IMR-90 (cell line): ENCODE results near the gene EIF6.

Experiments used
- CTCF ChIP-seq: conservative IDR thresholded peaks from 2 replicates; pipeline ENCODE4 v1.5.1; 2012; ENCODE audit warnings: mild to moderate bottlenecking, low read depth, low read length, improper control_type of control experiment
- ELK1 ChIP-seq: fragments of 150-350 bp; IDR thresholded peaks from 2 replicates; pipeline ENCODE4 v1.6.1; 2016; ENCODE audit warnings: low read depth, mild to moderate bottlenecking, low read length, moderate library complexity, borderline replicate concordance
- NFE2L2 ChIP-seq: fragments of 150-350 bp; IDR thresholded peaks from 2 replicates; pipeline ENCODE4 v1.6.1; 2016; ENCODE audit warnings: low read depth, mild to moderate bottlenecking, low read length
- POLR2A ChIP-seq: IDR thresholded peaks from 2 replicates; pipeline ENCODE4 v1.6.1; 2012; ENCODE audit warnings: mild to moderate bottlenecking, low read depth, low read length

GRCh38 chr20:35284267-35284991, at the start of gene EIF6:
- TF ChIP-seq CTCF (no peak), ELK1 (peak; percentile 55; the same call in 1 of the 2 replicates), POLR2A (peak; percentile 86), NFE2L2 (no peak)
